Measurements from ENCODE around the gene LINC00237. TPM values are rescaled to one million over a fixed set of nuclear protein-coding genes. Genes with fewer than 3 reads are reported as not detected.

Gene LINC00237
- total and polyA plus RNA-seq, 2 of the 8 experiments (the other 6 are each of a cell fraction or from before 2014, with no cell fraction given), result 0.28 to 1.4 TPM

DNA sequence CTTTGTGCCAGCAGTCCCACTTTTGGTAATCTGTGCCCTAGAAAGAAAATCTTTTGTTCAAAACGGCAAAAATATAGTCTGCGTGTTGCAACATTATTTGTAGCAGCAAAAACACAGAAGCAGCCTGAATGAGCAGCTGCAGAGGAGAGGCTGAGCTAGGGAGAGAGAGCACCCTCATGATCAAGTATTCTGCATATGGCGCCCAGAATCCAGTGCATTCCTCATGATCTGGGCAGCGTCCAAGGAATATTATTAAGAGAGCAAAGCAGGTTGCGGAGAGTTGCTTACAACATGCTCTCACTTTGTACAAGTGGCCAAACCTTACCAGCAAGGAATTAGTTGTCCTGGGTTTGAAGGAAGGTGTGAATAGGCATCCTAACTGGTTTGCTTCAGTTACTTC, 45.6 kb upstream of the LINC00237 start:
- no peak for FAIRE-seq
- no peaks in the 10 kb centered on the region for H3K79me1 ChIP-seq (ENCODE audit: low read depth, low read length)
- ChIA-PET POLR2A (ENCODE audit: partially characterized antibody) (interaction anchor here (1.2 kb wide), 1 partner anchor 50 kb away, joined by 3 read pairs; no protein-coding TSS in a partner anchor), CTCF (ENCODE audit: partially characterized antibody) (no interaction called here)
- no peak overlapping the region for H3K4ac ChIP-seq (replicated peaks; ENCODE audit: insufficient read length, low read depth, low read length)
- no peak overlapping the region for H3K9ac ChIP-seq (replicated peaks in 1 of 4; ENCODE audit: extremely low read depth in 1 of 4, low read depth in 3 of 4, low read length in 3 of 4)
- 89% methylated on average over 5 of the region's 5 CpGs; no CpG with 5 or more reads in 1 of the 2 experiments for WGBS, 2 experiments (ENCODE audit: extremely low coverage in 1 of 2, insufficient coverage in 1 of 2, insufficient read length in 1 of 2, insufficient replicate concordance in 2 of 2, low coverage in 1 of 2, low lambda C conversion rate in 2 of 2, missing lambda C conversion rate in 1 of 2)
- H3K18ac ChIP-seq (ENCODE audit: extremely low read depth, low read length), result no peak overlapping the region
- no peaks in the 10 kb centered on the region for H3K79me2 ChIP-seq (ENCODE audit: control insufficient read depth in 1 of 2, insufficient read depth in 2 of 2, low read length in 2 of 2)
- no peak overlapping the region for H2BK12ac ChIP-seq (ENCODE audit: low read depth, low read length)
- peaks cover 0 to 3% (median 0%) of the 10 kb centered on the region in 4 experiments; a peak in 1 of 7 replicates for H3K4me1 ChIP-seq (replicated peaks in 1 of 4; ENCODE audit: control insufficient read depth in 3 of 4, insufficient read depth in 4 of 4, low read length in 3 of 4)
- H3K27me3 ChIP-seq (replicated peaks in 1 of 4; ENCODE audit: control insufficient read depth in 3 of 4, extremely low read depth in 1 of 4, insufficient read depth in 3 of 4, low read length in 3 of 4), result peaks cover 0 to 1% (median 0%) of the 10 kb centered on the region in 4 experiments; a peak in 1 of 7 replicates
- H4K20me1 ChIP-seq (replicated peaks in 1 of 2; ENCODE audit: control insufficient read depth in 1 of 2, insufficient read depth in 2 of 2, low read length in 2 of 2), result no peaks in the 10 kb centered on the region
- no peak overlapping the region for H2BK5ac ChIP-seq (ENCODE audit: low read depth, low read length)
- H3K14ac ChIP-seq (ENCODE audit: insufficient read length), result no peak overlapping the region
- no peak overlapping the region for H2BK120ac ChIP-seq (replicated peaks; ENCODE audit: low read depth, low read length)
- no peak overlapping the region for H2BK20ac ChIP-seq (ENCODE audit: low read length)
- no peak overlapping the region for H2AFZ ChIP-seq (ENCODE audit: low read length)
- no peak overlapping the region for H4K91ac ChIP-seq (replicated peaks; ENCODE audit: insufficient read length, low read length)
- no peak overlapping the region for H3K4me3 ChIP-seq (ENCODE audit: extremely low read depth in 1 of 4, insufficient read depth in 2 of 4, low read depth in 3 of 4, low read length in 4 of 4)
- no peak overlapping the region for H3K23ac ChIP-seq (ENCODE audit: insufficient read length)
- no peaks in the 10 kb centered on the region for H3K9me3 ChIP-seq (ENCODE audit: insufficient read depth in 2 of 2, low read depth in 1 of 2, low read length in 1 of 2)
- H3K27ac ChIP-seq (ENCODE audit: low read depth, low read length), result no peak overlapping the region
- no peak overlapping the region for H2BK15ac ChIP-seq (ENCODE audit: low read length)
- H3K4me2 ChIP-seq (ENCODE audit: insufficient read depth in 1 of 2, low read depth in 2 of 2, low read length in 2 of 2), result no peak overlapping the region
- no peak overlapping the region for H2AK5ac ChIP-seq (ENCODE audit: low read depth, low read length)
- TF ChIP-seq SRF (IDR thresholded peaks at IDR 0.05; ENCODE audit: low read depth, low read length), result no peak
- TF ChIP-seq CBX5 (IDR thresholded peaks at IDR 0.05; ENCODE audit: low read depth, low read length), result no peak
- TF ChIP-seq KDM1A (IDR thresholded peaks at IDR 0.05; ENCODE audit: borderline replicate concordance, low read length), result no peak
- TF ChIP-seq NRF1 (IDR thresholded peaks at IDR 0.05; ENCODE audit: low read depth, low read length), result no peak
- TF ChIP-seq, protein P1, sequence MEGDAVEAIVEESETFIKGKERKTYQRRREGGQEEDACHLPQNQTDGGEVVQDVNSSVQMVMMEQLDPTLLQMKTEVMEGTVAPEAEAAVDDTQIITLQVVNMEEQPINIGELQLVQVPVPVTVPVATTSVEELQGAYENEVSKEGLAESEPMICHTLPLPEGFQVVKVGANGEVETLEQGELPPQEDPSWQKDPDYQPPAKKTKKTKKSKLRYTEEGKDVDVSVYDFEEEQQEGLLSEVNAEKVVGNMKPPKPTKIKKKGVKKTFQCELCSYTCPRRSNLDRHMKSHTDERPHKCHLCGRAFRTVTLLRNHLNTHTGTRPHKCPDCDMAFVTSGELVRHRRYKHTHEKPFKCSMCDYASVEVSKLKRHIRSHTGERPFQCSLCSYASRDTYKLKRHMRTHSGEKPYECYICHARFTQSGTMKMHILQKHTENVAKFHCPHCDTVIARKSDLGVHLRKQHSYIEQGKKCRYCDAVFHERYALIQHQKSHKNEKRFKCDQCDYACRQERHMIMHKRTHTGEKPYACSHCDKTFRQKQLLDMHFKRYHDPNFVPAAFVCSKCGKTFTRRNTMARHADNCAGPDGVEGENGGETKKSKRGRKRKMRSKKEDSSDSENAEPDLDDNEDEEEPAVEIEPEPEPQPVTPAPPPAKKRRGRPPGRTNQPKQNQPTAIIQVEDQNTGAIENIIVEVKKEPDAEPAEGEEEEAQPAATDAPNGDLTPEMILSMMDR (IDR thresholded peaks at IDR 0.05; ENCODE audit: control extremely low read depth in 1 of 3, insufficient read depth in 1 of 3, low read depth in 1 of 3, low read length in 3 of 3), result no peak
- no peak for TF ChIP-seq PHF8 (conservative IDR thresholded peaks at IDR 0.05; ENCODE audit: low read depth, low read length)
- no peak for TF ChIP-seq EGR1 (IDR thresholded peaks at IDR 0.05; ENCODE audit: borderline replicate concordance, low read depth, low read length)
- TF ChIP-seq, protein P2, sequence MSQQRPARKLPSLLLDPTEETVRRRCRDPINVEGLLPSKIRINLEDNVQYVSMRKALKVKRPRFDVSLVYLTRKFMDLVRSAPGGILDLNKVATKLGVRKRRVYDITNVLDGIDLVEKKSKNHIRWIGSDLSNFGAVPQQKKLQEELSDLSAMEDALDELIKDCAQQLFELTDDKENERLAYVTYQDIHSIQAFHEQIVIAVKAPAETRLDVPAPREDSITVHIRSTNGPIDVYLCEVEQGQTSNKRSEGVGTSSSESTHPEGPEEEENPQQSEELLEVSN (IDR thresholded peaks at IDR 0.05), result no peak
- TF ChIP-seq BCL11A (IDR thresholded peaks at IDR 0.05; ENCODE audit: low read depth in 2 of 2, low read length in 2 of 2), result no peak
- H4K8ac ChIP-seq (ENCODE audit: extremely low read depth, insufficient read depth, low read length), result no peak overlapping the region
- H3K23me2 ChIP-seq (ENCODE audit: low read depth, low read length), result no peaks in the 10 kb centered on the region; the same call in 1 of the 2 replicates
- DNase-seq (ENCODE audit: low read depth in 1 of 2, low spot score in 2 of 2), result no peak
- H3K36me3 ChIP-seq (ENCODE audit: control insufficient read depth in 2 of 4, insufficient read depth in 4 of 4, low read length in 3 of 4), result peaks cover 0 to 5% (median 0%) of the 10 kb centered on the region in 4 experiments; a peak in 1 of 8 replicates
- H3K56ac ChIP-seq (replicated peaks; ENCODE audit: insufficient read length, low read depth, low read length), result no peak overlapping the region
- no peak overlapping the region for H4K5ac ChIP-seq (ENCODE audit: insufficient read length, low read depth, low read length)
